Osteocyte (in vitro differentiated cells): ENCODE data around the gene RALGDS. TPM values are rescaled to one million over a fixed set of nuclear protein-coding genes. Genes with fewer than 3 reads are reported as not detected.

Experiments used
- DNase-seq: peaks from one replicate; pipeline ENCODE4 v3.0.0; 2021; ENCODE audit warnings: mixed read lengths; ENCODE audit not compliant: unreplicated experiment; ENCODE audit errors: extremely low spot score
- H3K27ac Mint-ChIP-seq: one replicate; pipeline ENCODE4 v1.8.0; 2021; ENCODE audit warnings: mild to moderate bottlenecking, mixed read lengths; ENCODE audit not compliant: unreplicated experiment
- H3K27me3 Mint-ChIP-seq: one replicate; pipeline ENCODE4 v1.8.0; 2021; ENCODE audit warnings: mixed read lengths; ENCODE audit not compliant: unreplicated experiment
- H3K36me3 Mint-ChIP-seq: one replicate; pipeline ENCODE4 v1.8.0; 2021; ENCODE audit warnings: mixed read lengths; ENCODE audit not compliant: unreplicated experiment
- H3K4me1 Mint-ChIP-seq: one replicate; pipeline ENCODE4 v1.8.0; 2021; ENCODE audit warnings: mixed read lengths; ENCODE audit not compliant: unreplicated experiment
- H3K4me3 Mint-ChIP-seq: one replicate; pipeline ENCODE4 v1.8.0; 2021; ENCODE audit warnings: mild to moderate bottlenecking, moderate library complexity, mixed read lengths; ENCODE audit not compliant: unreplicated experiment
- H3K9me3 Mint-ChIP-seq: one replicate; pipeline ENCODE4 v1.8.0; 2021; ENCODE audit warnings: mixed read lengths; ENCODE audit not compliant: unreplicated experiment
- total RNA-seq: library from RNA; stranded (reverse); gene quantifications from 2 replicates; pipeline ENCODE4 v1.2.1, GENCODE V29; 2021
- TF ChIP-seq, protein P1 (sequence below): fragments of 200-600 bp; sonication (generic); IDR thresholded peaks from 2 replicates; pipeline ENCODE4 v1.5.0; 2021; ENCODE audit warnings: antibody characterized with exemption, mild to moderate bottlenecking, moderate library complexity

Gene RALGDS
- total RNA-seq, 1 donor from 2014 or later, result 38.4 TPM

DNA sequence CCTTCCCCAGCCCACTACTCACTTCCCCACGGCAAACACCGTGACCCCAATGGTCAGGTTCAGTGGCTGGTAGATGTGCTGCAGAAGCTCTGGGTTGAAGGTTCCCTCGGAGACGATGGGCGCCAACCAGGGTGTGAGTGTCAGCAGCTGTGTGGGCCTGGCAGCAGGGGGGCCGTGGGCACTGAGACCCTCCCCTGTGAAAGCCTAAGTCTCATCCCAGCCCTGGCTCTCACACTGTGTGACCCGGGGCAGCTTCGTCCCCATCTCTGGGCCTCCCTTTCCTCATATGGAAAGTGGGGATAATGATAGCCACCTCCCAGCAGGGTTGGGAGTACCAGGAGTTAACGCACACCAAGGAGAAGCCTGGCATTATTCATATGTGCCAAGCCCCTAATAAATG is 34.1 kb upstream of the RALGDS start:
- no peak overlapping the region for H3K27ac Mint-ChIP-seq
- H3K27me3 Mint-ChIP-seq, result no peaks in the 10 kb centered on the region
- DNase-seq, result peak; percentile 79
- TF ChIP-seq, protein P1, sequence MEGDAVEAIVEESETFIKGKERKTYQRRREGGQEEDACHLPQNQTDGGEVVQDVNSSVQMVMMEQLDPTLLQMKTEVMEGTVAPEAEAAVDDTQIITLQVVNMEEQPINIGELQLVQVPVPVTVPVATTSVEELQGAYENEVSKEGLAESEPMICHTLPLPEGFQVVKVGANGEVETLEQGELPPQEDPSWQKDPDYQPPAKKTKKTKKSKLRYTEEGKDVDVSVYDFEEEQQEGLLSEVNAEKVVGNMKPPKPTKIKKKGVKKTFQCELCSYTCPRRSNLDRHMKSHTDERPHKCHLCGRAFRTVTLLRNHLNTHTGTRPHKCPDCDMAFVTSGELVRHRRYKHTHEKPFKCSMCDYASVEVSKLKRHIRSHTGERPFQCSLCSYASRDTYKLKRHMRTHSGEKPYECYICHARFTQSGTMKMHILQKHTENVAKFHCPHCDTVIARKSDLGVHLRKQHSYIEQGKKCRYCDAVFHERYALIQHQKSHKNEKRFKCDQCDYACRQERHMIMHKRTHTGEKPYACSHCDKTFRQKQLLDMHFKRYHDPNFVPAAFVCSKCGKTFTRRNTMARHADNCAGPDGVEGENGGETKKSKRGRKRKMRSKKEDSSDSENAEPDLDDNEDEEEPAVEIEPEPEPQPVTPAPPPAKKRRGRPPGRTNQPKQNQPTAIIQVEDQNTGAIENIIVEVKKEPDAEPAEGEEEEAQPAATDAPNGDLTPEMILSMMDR, result no peak
- H3K4me3 Mint-ChIP-seq, result no peak overlapping the region
- H3K36me3 Mint-ChIP-seq, result no peaks in the 10 kb centered on the region
- H3K9me3 Mint-ChIP-seq, result no peaks in the 10 kb centered on the region
- no peaks in the 10 kb centered on the region for H3K4me1 Mint-ChIP-seq

DNA sequence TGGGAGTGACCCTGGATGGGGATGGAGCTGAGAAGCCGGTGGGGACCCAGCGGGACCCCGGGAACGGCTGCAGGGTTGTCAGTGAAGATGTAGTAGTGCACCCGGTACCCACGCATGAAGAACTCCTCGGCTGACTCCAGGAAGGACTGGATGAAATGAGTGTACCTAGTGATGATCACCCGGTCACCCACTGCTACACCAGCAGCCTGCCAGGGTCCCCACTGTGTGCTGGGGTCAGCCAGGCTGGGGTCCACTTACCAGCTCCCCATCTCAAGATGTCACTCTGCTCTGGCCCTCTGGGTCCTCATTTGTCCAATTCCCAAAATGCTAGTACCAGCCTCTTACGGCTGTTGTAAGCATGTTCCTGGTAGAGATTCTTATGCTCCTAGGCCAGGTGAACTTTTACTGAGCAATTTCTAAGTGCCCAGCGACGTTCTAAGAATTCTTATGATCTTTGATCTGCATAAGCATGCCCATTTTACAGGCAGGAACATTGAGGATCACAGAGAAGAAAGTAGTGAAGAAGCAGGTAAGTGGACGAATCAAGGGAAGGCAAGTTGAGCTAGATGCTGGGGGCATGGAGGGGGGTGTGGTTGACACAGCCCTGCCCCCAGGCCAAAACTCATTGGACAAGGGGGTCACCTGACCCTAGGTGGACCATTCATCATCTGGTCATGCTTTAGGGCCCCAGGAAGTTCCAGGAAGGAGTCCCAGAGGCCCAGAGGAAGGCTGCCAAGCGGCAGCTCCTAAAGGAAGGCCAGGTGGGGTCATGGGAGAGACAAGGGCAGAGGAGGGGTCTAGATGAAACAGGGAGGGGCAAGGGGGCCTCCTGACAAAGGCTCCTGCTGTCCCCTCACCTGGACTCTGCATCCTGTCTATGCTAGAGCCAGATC is 33.3 kb upstream of the RALGDS start:
- no peak overlapping the region for H3K4me3 Mint-ChIP-seq
- H3K36me3 Mint-ChIP-seq, result no peaks in the 10 kb centered on the region
- TF ChIP-seq, protein P1, result no peak
- no peak overlapping the region for H3K27ac Mint-ChIP-seq
- no peak for DNase-seq
- no peaks in the 10 kb centered on the region for H3K27me3 Mint-ChIP-seq
- no peaks in the 10 kb centered on the region for H3K9me3 Mint-ChIP-seq
- H3K4me1 Mint-ChIP-seq, result no peaks in the 10 kb centered on the region

DNA sequence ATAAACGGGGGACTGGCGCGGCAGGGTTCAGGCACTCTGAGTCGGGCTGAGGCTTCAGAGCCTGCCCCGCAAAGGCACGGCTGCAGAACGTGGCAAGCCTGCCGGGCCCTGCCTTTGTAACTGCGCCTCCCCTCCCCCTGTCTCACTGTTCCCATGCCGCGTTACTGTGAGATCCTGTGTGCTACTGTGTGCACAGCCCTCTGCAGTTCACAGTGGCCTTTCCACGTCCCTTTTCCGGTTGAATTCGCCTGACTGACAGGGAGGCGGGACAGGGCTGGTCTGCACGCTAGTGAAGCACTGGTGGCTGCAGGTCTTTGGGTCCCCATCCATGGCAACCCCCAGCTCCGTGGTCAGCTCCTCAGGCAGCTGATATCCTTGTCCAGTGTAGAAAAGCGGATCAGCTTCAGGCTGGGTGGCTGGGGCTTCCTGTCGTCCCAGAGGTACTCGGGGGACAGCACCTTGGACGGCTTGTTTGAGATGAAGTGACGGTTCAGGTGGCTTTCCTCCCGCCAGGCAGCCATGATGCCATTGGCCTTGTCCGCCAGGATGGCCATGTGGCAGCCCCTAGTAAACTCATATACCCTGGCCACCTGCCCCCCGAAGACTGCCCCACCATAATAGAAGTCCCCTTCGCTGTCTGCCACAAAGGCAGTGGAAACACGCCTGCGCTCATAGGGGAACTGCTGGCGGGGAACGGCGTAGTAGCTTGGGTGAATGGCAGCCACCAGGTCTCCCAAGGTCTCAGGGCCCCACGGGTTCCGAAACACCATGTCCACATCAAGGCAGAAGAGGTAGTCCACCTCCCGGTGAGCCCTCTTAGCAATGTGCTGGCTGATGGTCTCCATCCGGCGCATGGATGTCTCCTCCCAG is 32.4 kb upstream of the RALGDS start:
- TF ChIP-seq, protein P1, result no peak
- Mint-ChIP-seq H3K27ac (no peak overlapping the region), H3K36me3 (no peaks in the 10 kb centered on the region), H3K4me1 (no peaks in the 10 kb centered on the region), H3K27me3 (no peaks in the 10 kb centered on the region), H3K9me3 (no peaks in the 10 kb centered on the region), H3K4me3 (no peak overlapping the region)
- DNase-seq, result peak; percentile 80

DNA sequence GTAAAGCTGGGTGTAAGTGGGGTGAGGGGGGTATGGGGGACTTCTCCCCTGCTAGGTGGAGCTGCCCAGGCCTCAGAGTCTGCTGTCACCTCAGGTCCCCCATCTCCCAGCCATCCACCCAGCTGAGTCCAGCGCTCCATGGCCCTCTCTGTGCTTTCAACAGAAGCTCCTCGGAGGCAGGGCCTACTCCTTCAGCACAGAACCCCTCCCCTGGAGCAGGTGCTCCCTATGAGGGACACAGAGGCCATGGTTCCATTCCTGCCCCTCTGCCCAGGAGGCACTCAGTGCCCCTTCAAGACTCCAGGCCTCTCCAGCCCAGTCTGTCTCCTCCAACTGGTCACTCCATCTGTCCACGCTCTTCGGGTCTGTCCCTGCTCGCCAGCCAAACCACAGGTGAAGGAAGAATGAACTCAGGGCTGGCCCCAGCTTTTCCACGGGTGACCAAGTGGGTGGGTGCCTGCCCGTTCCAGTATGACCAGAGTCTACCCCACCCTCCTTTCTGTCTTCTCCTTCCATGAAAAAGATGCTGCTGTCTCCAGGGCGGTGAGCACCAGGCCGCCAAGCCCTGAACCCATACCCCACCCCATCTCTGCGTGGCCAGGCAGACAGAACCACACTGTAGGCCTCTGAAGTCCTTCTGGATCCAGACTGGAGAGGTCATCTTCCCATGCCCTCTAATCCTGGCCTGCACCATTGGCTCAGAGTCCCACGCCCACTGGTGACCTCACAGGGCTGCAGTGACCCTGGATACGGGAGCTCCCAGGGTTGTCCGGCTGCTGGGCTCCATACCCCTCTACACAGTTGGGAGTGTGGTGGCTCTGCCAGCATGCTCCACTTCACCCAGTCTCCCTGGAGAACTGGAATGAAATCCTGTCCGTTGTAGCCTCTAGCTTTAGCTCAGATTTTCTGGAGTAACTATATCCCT is 30.8 kb upstream of the RALGDS start:
- TF ChIP-seq, protein P1, result no peak
- DNase-seq, result peak; percentile 70
- no peaks in the 10 kb centered on the region for H3K27me3 Mint-ChIP-seq
- peaks cover 16% of the 10 kb centered on the region for H3K4me1 Mint-ChIP-seq
- no peaks in the 10 kb centered on the region for H3K36me3 Mint-ChIP-seq
- H3K9me3 Mint-ChIP-seq, result no peaks in the 10 kb centered on the region
- no peak overlapping the region for H3K4me3 Mint-ChIP-seq
- no peak overlapping the region for H3K27ac Mint-ChIP-seq
